Measurements from ENCODE around the gene SH3D19. TPM values are rescaled to one million over a fixed set of nuclear protein-coding genes. Genes with fewer than 3 reads are reported as not detected.
A peak's percentile ranks its signal among the peaks of the same experiment; 100 is the strongest.

SH3D19 gene
- total RNA-seq, 1 experiment from 2014 or later = 29.7 TPM

GRCh38 chr4:151316645-151317044 lies 8.8 kb downstream of the SH3D19 start:
- H3K56ac ChIP-seq (ENCODE audit: insufficient read length, low read depth, low read length) = no peak overlapping the region
- DNase-seq = no peak
- H3K4me1 ChIP-seq (ENCODE audit: insufficient read depth, low read length) = peaks cover 5% of the 10 kb centered on the region; the same call in 1 of the 2 replicates
- H2AK5ac ChIP-seq (ENCODE audit: insufficient read length, low read length) = no peak overlapping the region
- H2BK5ac ChIP-seq (ENCODE audit: insufficient read length, low read length) = no peak overlapping the region
- H3K23ac ChIP-seq (ENCODE audit: insufficient read length, low read depth, low read length) = no peak overlapping the region
- no peak overlapping the region for H2BK20ac ChIP-seq (ENCODE audit: low read depth, low read length, poor library complexity, severe bottlenecking)
- no peaks in the 10 kb centered on the region for H3K23me2 ChIP-seq (ENCODE audit: insufficient read length, low read depth, low read length, poor library complexity, severe bottlenecking)
- no peaks in the 10 kb centered on the region for H3K27me3 ChIP-seq (ENCODE audit: insufficient read depth, low read length)
- H3K79me2 ChIP-seq (ENCODE audit: insufficient read depth, low read length) = peaks cover 37% of the 10 kb centered on the region
- H3K9ac ChIP-seq (ENCODE audit: extremely low read depth, insufficient read length, low read length) = no peak overlapping the region
- H3K18ac ChIP-seq (ENCODE audit: insufficient read length, low read depth, low read length) = no peak overlapping the region
- no peak overlapping the region for H2BK12ac ChIP-seq (ENCODE audit: insufficient read length, low read depth, low read length)
- no peaks in the 10 kb centered on the region for H3K79me1 ChIP-seq (ENCODE audit: insufficient read depth, low read depth, low read length, poor library complexity, severe bottlenecking)
- H4K5ac ChIP-seq (ENCODE audit: insufficient read length, low read depth, low read length) = no peak overlapping the region
- Mint-ChIP-seq H3K36me3 (ENCODE audit: insufficient read depth in 1 of 3, low read depth in 3 of 3) (peaks cover 2 to 8% (median 8%) of the 10 kb centered on the region in 3 experiments; a peak in 6 of 7 replicates), H3K4me1 (peaks cover 38 to 40% of the 10 kb centered on the region in 2 experiments), H3K27ac (peak overlapping the region in 1 of 3 experiments; percentile 49; a peak in 3 of 7 replicates), H3K27me3 (ENCODE audit: low read depth) (no peaks in the 10 kb centered on the region), H3K9me3 (peaks cover 0 to 3% of the 10 kb centered on the region in 2 experiments; a peak in 1 of 5 replicates), H3K4me3 (no peak overlapping the region)
- TF ChIP-seq CTCF (conservative IDR thresholded peaks at IDR 0.05) = no peak
- H4K91ac ChIP-seq (ENCODE audit: insufficient read length, low read depth, low read length) = no peak overlapping the region
- H3K9me3 ChIP-seq (ENCODE audit: control insufficient read depth, low read depth, low read length) = no peaks in the 10 kb centered on the region
- H3T11ph ChIP-seq (ENCODE audit: low read length) = no peak overlapping the region
- no peak overlapping the region for H2BK120ac ChIP-seq (ENCODE audit: low read depth, low read length, poor library complexity, severe bottlenecking)
- WGBS (ENCODE audit: extremely low coverage, insufficient read length, low lambda C conversion rate) = no CpG with 5 or more reads among the region's 2 CpGs
- no peak overlapping the region for H3K4ac ChIP-seq (ENCODE audit: low read depth, low read length)
- no peak overlapping the region for H3K27ac ChIP-seq (ENCODE audit: insufficient read length, low read depth, low read length)
- no peak overlapping the region for H2BK15ac ChIP-seq (ENCODE audit: low read depth, low read length)
- no peak overlapping the region for H2AFZ ChIP-seq (ENCODE audit: low read length)
- H3K4me2 ChIP-seq (ENCODE audit: insufficient read depth, insufficient read length, low read length) = peak overlapping the region; percentile 5
- no peaks in the 10 kb centered on the region for H4K20me1 ChIP-seq (ENCODE audit: control insufficient read depth, insufficient read depth, insufficient read length)
- no peak overlapping the region for H4K8ac ChIP-seq (replicated peaks; ENCODE audit: insufficient read length, low read depth, low read length)
- no peak overlapping the region for H3K14ac ChIP-seq (ENCODE audit: insufficient read depth, low read length)

Data from H9 (cell line).